VCaP (cell line): ENCODE data around the gene LPIN1.
A peak's percentile ranks its signal among the peaks of the same experiment; 100 is the strongest.
"Not testable (repeated sequence)": the region's sequence is repeated elsewhere in the genome, so short reads cannot be mapped to it uniquely, and the experiment has no call there.

Experiments used
- H3K27ac ChIP-seq: fragments of 450-650 bp; 2 replicates; pipeline ENCODE4 v1.5.1; 2017
- CTCF ChIP-seq: fragments of 450-650 bp; conservative IDR thresholded peaks from 2 replicates; pipeline ENCODE4 v1.5.1; 2017; ENCODE audit warnings: mild to moderate bottlenecking, moderate library complexity

LPIN1 gene

GRCh38 chr2:11752906-11753305 lies 6.5 kb downstream of the LPIN1 start:
- H3K27ac ChIP-seq = peak overlapping the region; percentile 31
- no peak for TF ChIP-seq CTCF

- H3K27ac ChIP-seq = peak overlapping the region; percentile 31
- no peak for TF ChIP-seq CTCF
These were observed 7.0 kb downstream of the LPIN1 start for GRCh38 chr2:11753452-11753885.

GRCh38 chr2:11753886-11754699 lies 7.7 kb downstream of the LPIN1 start:
- H3K27ac ChIP-seq = peak overlapping the region; percentile 31
- TF ChIP-seq CTCF = no peak

- H3K27ac ChIP-seq = no peak overlapping the region
- no peak for TF ChIP-seq CTCF
These were observed 8.2 kb downstream of the LPIN1 start for GRCh38 chr2:11754700-11755015.

- TF ChIP-seq CTCF = no peak
- no peak overlapping the region for H3K27ac ChIP-seq
These were observed 10.7 kb downstream of the LPIN1 start for GRCh38 chr2:11757101-11757500.

GRCh38 chr2:11758187-11758586 lies 11.8 kb downstream of the LPIN1 start:
- no peak for TF ChIP-seq CTCF

GRCh38 chr2:11758647-11759046 lies 12.2 kb downstream of the LPIN1 start:
- no peak for TF ChIP-seq CTCF
- no peak overlapping the region for H3K27ac ChIP-seq

More at GRCh38 chr2:11758187-11758586, 11.8 kb downstream of the LPIN1 start:
- no peak overlapping the region for H3K27ac ChIP-seq

- not testable (repeated sequence) for H3K27ac ChIP-seq
These were observed 12.9 kb downstream of the LPIN1 start for GRCh38 chr2:11759182-11759975.
